ENCODE data around the gene ACIN1. TPM values are rescaled to one million over a fixed set of nuclear protein-coding genes. Genes with fewer than 3 reads are reported as not detected.

ACIN1 gene
- total RNA-seq, 1 donor from 2014 or later = 263 TPM

DNA sequence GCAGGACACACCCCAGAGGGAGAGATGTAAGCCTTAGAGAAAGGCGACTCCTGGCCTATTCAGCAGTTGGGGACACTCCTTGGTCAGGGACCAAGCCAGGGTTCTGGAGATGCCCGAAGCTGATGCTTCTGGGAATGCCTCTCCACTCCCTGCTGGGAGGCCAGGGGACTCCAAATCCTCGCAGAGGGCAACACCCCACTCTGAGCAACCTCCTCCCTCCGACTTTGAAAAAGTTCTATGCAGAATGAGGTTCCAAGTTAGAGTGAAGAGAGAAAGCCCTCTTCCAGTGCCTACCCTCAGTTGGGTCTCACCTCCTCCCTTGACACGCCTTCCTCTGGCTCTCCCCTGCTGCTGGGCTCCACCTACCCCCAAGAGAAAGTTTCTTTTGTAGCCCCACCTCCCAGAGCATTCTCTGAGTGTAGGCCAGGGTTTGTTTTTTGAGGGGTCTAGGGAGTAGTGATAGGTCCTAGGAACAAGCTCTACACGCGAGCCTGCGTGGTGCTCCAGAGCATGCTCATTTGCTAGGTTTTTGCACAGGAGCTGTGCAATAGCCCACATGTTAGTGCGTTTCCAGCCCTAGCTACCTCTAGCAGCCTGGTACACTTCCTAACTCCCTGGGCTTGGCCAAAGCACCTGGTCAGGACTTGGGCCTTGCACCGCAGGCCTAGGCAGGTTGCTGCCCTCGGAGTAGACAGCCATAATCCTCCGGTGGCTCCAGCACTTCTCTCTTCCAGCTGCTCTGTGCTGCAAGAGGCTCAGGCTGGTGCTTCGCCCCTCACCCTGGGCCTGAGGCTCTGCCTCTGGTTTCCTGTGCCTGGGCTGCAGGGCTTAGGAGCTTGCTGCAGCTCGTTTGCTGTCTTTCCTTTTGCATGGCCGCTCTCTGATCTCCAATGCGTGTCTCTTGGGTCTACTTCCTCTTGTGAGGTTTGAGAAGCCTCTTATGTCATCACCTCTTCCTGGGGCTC is 24.7 kb upstream of the ACIN1 start:
- Mint-ChIP-seq H3K27ac (peak overlapping the region; percentile 89), H3K4me3 (peak overlapping the region; percentile 25), H3K36me3 (ENCODE audit: low read depth) (no peaks in the 10 kb centered on the region), H3K27me3 (peaks cover 4% of the 10 kb centered on the region), H3K4me1 (peaks cover 36% of the 10 kb centered on the region), H3K9me3 (no peaks in the 10 kb centered on the region)
- peak; percentile 59 for ATAC-seq (ENCODE audit: low read depth)
- intact Hi-C loops (cut with micrococcal nuclease) = loop anchor here (1.0 to 10.0 kb wide), 9 partner anchors 24 to 438 kb away; partner anchors contain the start of genes ACIN1, C14orf119, NGDN and PABPN1
- CTCF ChIA-PET = interaction anchor here (0.6 to 5.2 kb wide), 11 partner anchors 10 to 260 kb away, joined by 3 to 162 read pairs (median 9); partner anchors contain the start of genes ACIN1, C14orf119, PABPN1 and SLC7A8
- DNase-seq = peak; percentile 30
- POLR2A ChIA-PET = interaction anchor here (1.0 to 5.6 kb wide), 5 partner anchors 25 to 436 kb away, joined by 3 to 50 read pairs (median 12); partner anchors contain the start of genes ACIN1, C14orf119, PABPN1 and SLC7A8
- TF ChIP-seq, protein P1, sequence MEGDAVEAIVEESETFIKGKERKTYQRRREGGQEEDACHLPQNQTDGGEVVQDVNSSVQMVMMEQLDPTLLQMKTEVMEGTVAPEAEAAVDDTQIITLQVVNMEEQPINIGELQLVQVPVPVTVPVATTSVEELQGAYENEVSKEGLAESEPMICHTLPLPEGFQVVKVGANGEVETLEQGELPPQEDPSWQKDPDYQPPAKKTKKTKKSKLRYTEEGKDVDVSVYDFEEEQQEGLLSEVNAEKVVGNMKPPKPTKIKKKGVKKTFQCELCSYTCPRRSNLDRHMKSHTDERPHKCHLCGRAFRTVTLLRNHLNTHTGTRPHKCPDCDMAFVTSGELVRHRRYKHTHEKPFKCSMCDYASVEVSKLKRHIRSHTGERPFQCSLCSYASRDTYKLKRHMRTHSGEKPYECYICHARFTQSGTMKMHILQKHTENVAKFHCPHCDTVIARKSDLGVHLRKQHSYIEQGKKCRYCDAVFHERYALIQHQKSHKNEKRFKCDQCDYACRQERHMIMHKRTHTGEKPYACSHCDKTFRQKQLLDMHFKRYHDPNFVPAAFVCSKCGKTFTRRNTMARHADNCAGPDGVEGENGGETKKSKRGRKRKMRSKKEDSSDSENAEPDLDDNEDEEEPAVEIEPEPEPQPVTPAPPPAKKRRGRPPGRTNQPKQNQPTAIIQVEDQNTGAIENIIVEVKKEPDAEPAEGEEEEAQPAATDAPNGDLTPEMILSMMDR (IDR thresholded peaks at IDR 0.05) = no peak

DNA sequence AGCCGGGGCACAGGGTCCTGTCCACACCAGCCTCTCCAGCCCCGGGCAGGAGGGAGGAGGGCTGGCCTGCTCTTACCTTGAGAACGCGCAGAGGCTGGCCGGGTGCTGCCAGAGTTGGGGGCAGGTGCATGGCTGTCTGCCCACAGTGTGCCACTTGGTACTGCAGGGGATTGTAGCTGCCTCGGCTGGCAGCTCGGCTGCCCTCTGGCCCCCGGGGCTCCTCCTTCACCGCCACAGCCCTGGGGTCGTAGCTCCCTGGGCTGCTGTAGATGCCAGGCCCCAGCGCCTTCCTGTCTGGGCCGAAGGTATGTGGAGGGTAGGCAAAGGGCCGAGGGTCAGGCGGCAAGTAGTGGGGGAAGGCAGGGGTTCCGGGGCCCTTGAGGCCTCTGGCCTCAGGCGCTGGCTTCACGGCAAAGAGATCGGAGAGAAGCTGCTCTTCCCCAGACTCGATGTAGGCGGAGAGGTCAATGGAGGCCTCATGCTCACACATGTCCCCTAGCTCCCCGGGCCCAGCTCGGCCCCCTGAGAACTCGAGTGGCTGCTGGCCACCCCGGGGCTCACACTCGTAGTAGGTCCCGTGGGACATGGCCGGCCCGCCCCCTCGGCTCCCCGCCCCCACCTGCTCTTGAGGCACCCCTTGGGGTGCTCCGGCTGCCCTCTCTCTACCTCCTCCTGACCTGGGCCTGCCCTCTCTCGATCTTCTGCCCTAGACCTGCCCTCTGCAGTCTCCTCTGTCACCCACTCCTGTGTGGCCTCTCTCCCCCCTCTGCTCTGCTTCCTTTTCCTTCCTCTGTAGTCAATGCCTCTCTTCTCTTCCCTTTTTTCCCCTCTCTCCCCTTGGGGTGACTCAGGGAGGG is 23.8 kb upstream of the ACIN1 start, which contains the start of gene CEBPE:
Gene CEBPE, minus strand, starts transcription at position 750 of the 857 bp plus-strand sequence. Its CDS starts 164 bp downstream, at position 586.
- H3K4me1 Mint-ChIP-seq = peaks cover 36% of the 10 kb centered on the region
- ATAC-seq (ENCODE audit: low read depth) (no peak), DNase-seq (no peak)
- H3K27ac Mint-ChIP-seq = peak within 1 kb of the TSS; percentile 89
- CTCF ChIA-PET = interaction anchor here (1.8 to 5.2 kb wide), 2 partner anchors 24 to 67 kb away, joined by 28 to 162 read pairs; partner anchors contain the start of genes ACIN1, C14orf119 and SLC7A8
- TF ChIP-seq, protein P1 (IDR thresholded peaks at IDR 0.05) = no peak
- POLR2A ChIA-PET = interaction anchor here (1.0 to 5.6 kb wide), 2 partner anchors 24 to 437 kb away, joined by 3 to 50 read pairs; partner anchors contain the start of genes ACIN1, C14orf119 and THTPA
- no peaks in the 10 kb centered on the region for H3K36me3 Mint-ChIP-seq (ENCODE audit: low read depth)
- H3K9me3 Mint-ChIP-seq = no peaks in the 10 kb centered on the region
- peak within 1 kb of the TSS; percentile 25 for H3K4me3 Mint-ChIP-seq
- intact Hi-C loops (cut with micrococcal nuclease) = no loop called here
- H3K27me3 Mint-ChIP-seq = peaks cover 8% of the 10 kb centered on the region

DNA sequence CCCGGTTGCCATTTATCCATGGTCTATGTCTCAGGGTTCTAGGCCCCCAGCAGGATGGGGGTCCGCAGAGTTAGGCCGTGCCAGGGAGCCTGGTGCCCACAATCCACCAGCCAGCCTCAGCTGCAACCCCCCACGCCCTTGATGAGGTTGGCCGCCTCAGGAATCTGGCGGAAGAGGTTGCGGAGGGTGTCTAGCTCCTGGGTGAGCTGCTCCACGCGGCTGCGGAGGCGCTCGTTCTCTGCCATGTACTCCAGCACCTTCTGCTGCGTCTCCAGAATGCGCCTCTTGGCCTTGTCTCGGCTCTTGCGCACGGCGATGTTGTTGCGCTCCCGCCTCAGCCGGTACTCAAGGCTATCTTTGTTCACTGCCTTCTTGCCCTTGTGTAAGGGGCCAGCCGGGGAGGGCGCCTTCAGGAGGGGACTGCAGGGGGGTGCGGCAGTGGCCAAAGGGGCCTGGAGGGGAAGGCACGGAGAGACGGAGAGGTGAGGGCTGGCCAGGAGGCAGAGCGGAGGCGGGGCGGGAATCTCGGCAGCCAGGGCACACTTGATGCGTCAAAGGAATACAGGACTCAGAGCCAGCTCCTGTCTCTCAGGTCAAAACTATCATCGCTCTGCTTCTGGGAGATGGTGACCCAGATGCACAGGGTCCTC is 22.6 kb upstream of the ACIN1 start:
- intact Hi-C loops (cut with micrococcal nuclease) = no loop called here
- no peak for ATAC-seq (ENCODE audit: low read depth)
- TF ChIP-seq, protein P1 (IDR thresholded peaks at IDR 0.05) = no peak
- peaks cover 36% of the 10 kb centered on the region for H3K4me1 Mint-ChIP-seq
- CTCF ChIA-PET = no interaction called here
- H3K4me3 Mint-ChIP-seq = no peak overlapping the region
- H3K9me3 Mint-ChIP-seq = no peaks in the 10 kb centered on the region
- DNase-seq = no peak
- no peak overlapping the region for H3K27ac Mint-ChIP-seq
- H3K27me3 Mint-ChIP-seq = peaks cover 8% of the 10 kb centered on the region
- no peaks in the 10 kb centered on the region for H3K36me3 Mint-ChIP-seq (ENCODE audit: low read depth)
- POLR2A ChIA-PET = no interaction called here

DNA sequence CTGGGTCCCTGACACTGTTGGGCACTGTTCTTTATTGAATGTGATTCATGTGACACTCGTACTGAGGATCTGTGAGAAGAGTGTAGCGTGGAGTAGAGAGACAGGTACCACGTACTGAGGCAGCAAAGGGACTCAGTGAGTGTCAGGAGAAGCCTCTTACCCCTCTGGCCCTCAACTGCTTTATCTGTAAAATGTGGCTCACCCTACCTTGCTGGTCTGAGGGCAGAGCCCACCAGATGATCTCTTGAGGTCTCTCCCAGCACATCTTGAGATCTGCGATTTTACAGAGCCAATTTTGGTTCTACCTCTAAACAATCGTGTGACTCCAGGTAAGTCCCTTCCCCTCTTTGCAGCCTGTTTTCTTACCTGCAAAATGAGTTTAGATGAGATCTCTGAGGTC is 21.0 kb upstream of the ACIN1 start:
- H3K27me3 Mint-ChIP-seq = peaks cover 8% of the 10 kb centered on the region
- CTCF ChIA-PET = no interaction called here
- intact Hi-C loops (cut with micrococcal nuclease) = no loop called here
- DNase-seq (no peak), ATAC-seq (ENCODE audit: low read depth) (no peak)
- H3K4me3 Mint-ChIP-seq = no peak overlapping the region
- TF ChIP-seq, protein P1 (IDR thresholded peaks at IDR 0.05) = no peak
- H3K27ac Mint-ChIP-seq = no peak overlapping the region
- H3K9me3 Mint-ChIP-seq = no peaks in the 10 kb centered on the region
- H3K4me1 Mint-ChIP-seq = peaks cover 21% of the 10 kb centered on the region
- POLR2A ChIA-PET = no interaction called here
- no peaks in the 10 kb centered on the region for H3K36me3 Mint-ChIP-seq (ENCODE audit: low read depth)

All from activated B cell treated with CpG ODN at 0.5 μM for 24 hours (primary cell).